Neural cell (in vitro differentiated cells): Measurements from ENCODE around the gene ZNF622. TPM values are rescaled to one million over a fixed set of nuclear protein-coding genes. Genes with fewer than 3 reads are reported as not detected.

Experiments
- H2AFZ ChIP-seq: fragments of 200-600, 300-800 bp; sonication (generic), shearing (Covaris generic); 2 replicates; pipeline ENCODE4 v1.6.0; 2014; ENCODE audit warnings: low read depth, mild to moderate bottlenecking, antibody characterized with exemption, low read length, moderate library complexity
- H3F3A ChIP-seq: fragments of 200-600 bp; shearing (Covaris generic); 2 replicates; pipeline ENCODE4 v1.6.1; 2016; ENCODE audit warnings: mild to moderate bottlenecking, moderate library complexity, mixed read lengths, antibody characterized with exemption, low read length; ENCODE audit not compliant: insufficient read depth, poor library complexity, severe bottlenecking
- H3K27ac ChIP-seq: fragments of 200-600, 300-800 bp; sonication (generic), shearing (Covaris generic); 2 replicates; pipeline ENCODE4 v1.5.1; 2014; ENCODE audit warnings: mild to moderate bottlenecking, low read length, moderate library complexity
- H3K27me3 ChIP-seq: fragments of 300-800, 200-600 bp; sonication (generic), shearing (Covaris generic); 2 replicates; pipeline ENCODE4 v1.6.0; 2014; ENCODE audit warnings: mild to moderate bottlenecking, low read depth, low read length, moderate library complexity; ENCODE audit not compliant: insufficient read depth
- H3K36me3 ChIP-seq: fragments of 300-800, 200-600 bp; sonication (generic), shearing (Covaris generic); 2 replicates; pipeline ENCODE4 v1.5.1; 2014; ENCODE audit warnings: mild to moderate bottlenecking, antibody characterized with exemption, low read length, moderate library complexity; ENCODE audit not compliant: insufficient read depth
- H3K4me2 ChIP-seq: fragments of 300-800, 200-600 bp; sonication (generic), shearing (Covaris generic); 2 replicates; pipeline ENCODE4 v1.6.0; 2014; ENCODE audit warnings: mild to moderate bottlenecking, low read length
- H3K4me3 ChIP-seq: fragments of 300-800, 200-600 bp; sonication (generic), shearing (Covaris generic); 2 replicates; pipeline ENCODE4 v1.5.1; 2014; ENCODE audit warnings: mild to moderate bottlenecking, low read length, moderate library complexity
- H3K79me2 ChIP-seq: fragments of 200-600 bp; shearing (Covaris generic); replicated peaks from 2 replicates; pipeline ENCODE4 v1.6.0; 2014; ENCODE audit warnings: mild to moderate bottlenecking, low read length, moderate library complexity; ENCODE audit not compliant: insufficient read depth
- H3K9ac ChIP-seq: fragments of 300-800, 200-600 bp; sonication (generic), shearing (Covaris generic); 2 replicates; pipeline ENCODE4 v1.6.1; 2016; ENCODE audit warnings: mild to moderate bottlenecking, low read length, mixed read lengths
- H3K9me2 ChIP-seq: fragments of 200-600 bp; shearing (Covaris generic); 2 replicates; pipeline ENCODE4 v1.6.1; 2016; ENCODE audit warnings: mild to moderate bottlenecking, low read length, mixed read lengths; ENCODE audit not compliant: insufficient read depth
- H3K9me3 ChIP-seq: fragments of 200-600, 300-800 bp; sonication (generic), shearing (Covaris generic); 2 replicates; pipeline ENCODE4 v1.6.1; 2016; ENCODE audit warnings: mild to moderate bottlenecking, mixed run types, low read length, moderate library complexity, mixed read lengths
- H4K20me1 ChIP-seq: fragments of 200-600 bp; shearing (Covaris generic); 2 replicates; pipeline ENCODE4 v1.6.1; 2016; ENCODE audit warnings: mild to moderate bottlenecking, mixed run types; ENCODE audit not compliant: insufficient read depth
- EP300 ChIP-seq: fragments of 450-650 bp; conservative IDR thresholded peaks from 2 replicates; pipeline ENCODE4 v1.6.1; 2014; ENCODE audit warnings: antibody characterized with exemption, mild to moderate bottlenecking, moderate library complexity; ENCODE audit not compliant: poor library complexity, severe bottlenecking
- MXI1 ChIP-seq: fragments of 450-650 bp; conservative IDR thresholded peaks from 2 replicates; pipeline ENCODE4 v1.6.1; 2014; ENCODE audit warnings: antibody characterized with exemption, mild to moderate bottlenecking; ENCODE audit not compliant: poor library complexity, severe bottlenecking
- POLR2AphosphoS5 ChIP-seq: IDR thresholded peaks from 2 replicates; pipeline ENCODE4 v1.6.1; 2012
- RAD21 ChIP-seq: fragments of 450-650 bp; conservative IDR thresholded peaks from 2 replicates; pipeline ENCODE4 v1.6.1; 2014; ENCODE audit warnings: antibody characterized with exemption, mild to moderate bottlenecking, moderate library complexity
- REST ChIP-seq: IDR thresholded peaks from 2 replicates; pipeline ENCODE4 v1.6.1; 2012; ENCODE audit warnings: borderline replicate concordance
- SMC3 ChIP-seq: fragments of 450-650 bp; conservative IDR thresholded peaks from 2 replicates; pipeline ENCODE4 v1.6.1; 2014; ENCODE audit warnings: antibody characterized with exemption, mild to moderate bottlenecking, moderate library complexity; ENCODE audit not compliant: poor library complexity
- TAF1 ChIP-seq: IDR thresholded peaks from 2 replicates; pipeline ENCODE4 v1.6.1; 2012; ENCODE audit warnings: low read depth
- polyA plus RNA-seq: library from polyadenylated mRNA; depleted of rRNA; stranded (reverse); fragments of >200 nt; gene quantifications from 2 replicates; pipeline ENCODE4 v1.2.3, GENCODE V29; 2014
- TF ChIP-seq, protein P1 (sequence below): fragments of 450-650 bp; IDR thresholded peaks from 2 replicates; pipeline ENCODE4 v1.5.1; 2014; ENCODE audit warnings: antibody characterized with exemption, mild to moderate bottlenecking, moderate library complexity; ENCODE audit not compliant: poor library complexity, severe bottlenecking

ZNF622 gene
- polyA plus RNA-seq, 1 donor from 2014 or later, result 45.9 TPM

GRCh38 chr5:16411741-16412455 lies 53.7 kb downstream of the ZNF622 start:
- Histone ChIP-seq H3K27me3 (no peaks in the 10 kb centered on the region), H4K20me1 (no peaks in the 10 kb centered on the region), H3K9me3 (no peaks in the 10 kb centered on the region), H3F3A (no peaks in the 10 kb centered on the region), H3K27ac (no peak overlapping the region), H3K79me2 (no peaks in the 10 kb centered on the region), H3K4me2 (no peak overlapping the region), H3K4me3 (no peak overlapping the region), H3K9ac (no peak overlapping the region), H2AFZ (no peak overlapping the region), H3K36me3 (no peaks in the 10 kb centered on the region), H3K9me2 (no peaks in the 10 kb centered on the region)
- TF ChIP-seq, protein P1, sequence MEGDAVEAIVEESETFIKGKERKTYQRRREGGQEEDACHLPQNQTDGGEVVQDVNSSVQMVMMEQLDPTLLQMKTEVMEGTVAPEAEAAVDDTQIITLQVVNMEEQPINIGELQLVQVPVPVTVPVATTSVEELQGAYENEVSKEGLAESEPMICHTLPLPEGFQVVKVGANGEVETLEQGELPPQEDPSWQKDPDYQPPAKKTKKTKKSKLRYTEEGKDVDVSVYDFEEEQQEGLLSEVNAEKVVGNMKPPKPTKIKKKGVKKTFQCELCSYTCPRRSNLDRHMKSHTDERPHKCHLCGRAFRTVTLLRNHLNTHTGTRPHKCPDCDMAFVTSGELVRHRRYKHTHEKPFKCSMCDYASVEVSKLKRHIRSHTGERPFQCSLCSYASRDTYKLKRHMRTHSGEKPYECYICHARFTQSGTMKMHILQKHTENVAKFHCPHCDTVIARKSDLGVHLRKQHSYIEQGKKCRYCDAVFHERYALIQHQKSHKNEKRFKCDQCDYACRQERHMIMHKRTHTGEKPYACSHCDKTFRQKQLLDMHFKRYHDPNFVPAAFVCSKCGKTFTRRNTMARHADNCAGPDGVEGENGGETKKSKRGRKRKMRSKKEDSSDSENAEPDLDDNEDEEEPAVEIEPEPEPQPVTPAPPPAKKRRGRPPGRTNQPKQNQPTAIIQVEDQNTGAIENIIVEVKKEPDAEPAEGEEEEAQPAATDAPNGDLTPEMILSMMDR, result no peak
- TF ChIP-seq MXI1 (no peak), SMC3 (no peak), POLR2AphosphoS5 (no peak)

GRCh38 chr5:16411235-16411634 lies 54.4 kb downstream of the ZNF622 start:
- Histone ChIP-seq H3K36me3 (no peaks in the 10 kb centered on the region), H2AFZ (no peak overlapping the region), H3K9ac (no peak overlapping the region), H3K4me3 (no peak overlapping the region), H3F3A (no peaks in the 10 kb centered on the region), H3K4me2 (no peak overlapping the region), H3K27ac (no peak overlapping the region), H3K79me2 (no peaks in the 10 kb centered on the region), H4K20me1 (no peaks in the 10 kb centered on the region), H3K9me3 (no peaks in the 10 kb centered on the region), H3K27me3 (no peaks in the 10 kb centered on the region), H3K9me2 (no peaks in the 10 kb centered on the region)
- TF ChIP-seq POLR2AphosphoS5 (no peak), RAD21 (no peak), SMC3 (no peak), REST (no peak), EP300 (no peak), TAF1 (no peak), MXI1 (no peak)
- TF ChIP-seq, protein P1, result no peak
